Amniotic stem cell (primary cell): ENCODE measurements around the gene C4BPA.

Experiments
- DNase-seq: peaks from one replicate; lab custom pipeline; 2025; lab: John Stamatoyannopoulos, UW

C4BPA gene

DNA sequence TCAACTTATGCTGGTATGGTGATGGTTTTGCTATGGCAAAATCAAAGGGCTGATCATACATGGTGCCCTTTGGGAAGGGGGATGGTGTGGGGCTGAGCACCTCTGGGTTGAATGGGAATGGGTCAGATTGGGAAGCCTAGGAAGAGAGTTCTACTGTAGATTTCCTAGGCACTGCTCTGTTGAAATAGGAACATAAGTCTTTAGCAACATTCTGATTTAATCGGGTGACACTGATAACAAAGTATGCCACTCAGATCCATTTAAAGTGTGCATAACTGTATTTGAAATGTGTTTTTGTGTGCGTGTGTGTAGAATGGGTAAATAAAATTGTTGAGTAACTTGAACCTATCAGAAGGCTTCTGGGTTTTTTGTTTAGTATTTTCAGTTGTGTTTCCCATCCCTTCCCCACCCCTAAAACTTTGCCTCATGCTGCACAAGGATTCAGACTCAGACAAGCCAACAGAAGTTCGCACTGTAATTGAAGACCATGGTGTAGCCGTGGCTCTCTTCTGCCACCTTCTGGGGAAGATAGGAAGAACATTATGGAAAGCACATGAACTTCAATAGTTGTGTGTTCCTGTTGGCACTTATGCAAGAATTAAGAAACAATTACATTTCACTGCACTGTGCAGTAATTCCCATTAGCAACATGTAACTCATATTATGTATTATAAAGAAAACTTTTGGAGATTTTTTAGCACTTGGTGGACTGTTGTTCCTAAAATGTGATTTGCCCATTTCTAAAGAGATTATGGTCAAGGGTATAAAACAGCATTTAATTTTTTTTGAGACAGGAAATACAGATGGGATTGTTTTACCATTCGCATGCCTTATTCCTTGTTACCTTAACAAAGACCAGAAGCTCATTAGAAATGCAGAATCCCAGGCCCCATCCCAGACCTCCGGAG is 26.3 kb upstream of the C4BPA start:
- peak; percentile 0 for DNase-seq

GRCh38 chr1:207078578-207079132 is 25.4 kb upstream of the C4BPA start:
- no peak for DNase-seq

DNA sequence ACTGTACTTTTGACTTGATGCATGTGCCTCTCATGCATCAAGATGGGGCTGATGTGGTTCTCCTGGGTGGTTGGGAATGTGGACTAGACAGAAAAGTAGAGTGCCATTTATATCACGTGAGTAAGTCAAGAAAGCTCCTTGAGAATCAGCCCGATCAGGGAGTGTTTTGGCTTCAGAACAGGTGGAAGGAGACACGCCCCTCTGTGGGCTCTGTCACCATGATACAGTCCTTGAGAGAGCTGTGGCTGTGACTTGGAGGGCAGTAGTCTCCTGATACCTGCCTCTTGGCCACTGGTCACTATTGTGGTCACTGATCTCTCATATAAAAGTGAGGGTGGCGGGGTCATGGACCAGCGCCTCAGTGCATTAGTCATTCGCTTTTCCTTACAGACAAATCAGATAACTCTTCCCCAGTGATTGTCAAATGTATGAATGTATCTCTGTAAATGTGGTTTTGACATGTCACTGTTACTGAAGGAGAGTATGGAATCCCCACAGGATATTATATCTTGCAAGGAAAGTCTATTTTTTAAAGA is 24.3 kb upstream of the C4BPA start:
- no peak for DNase-seq

DNA sequence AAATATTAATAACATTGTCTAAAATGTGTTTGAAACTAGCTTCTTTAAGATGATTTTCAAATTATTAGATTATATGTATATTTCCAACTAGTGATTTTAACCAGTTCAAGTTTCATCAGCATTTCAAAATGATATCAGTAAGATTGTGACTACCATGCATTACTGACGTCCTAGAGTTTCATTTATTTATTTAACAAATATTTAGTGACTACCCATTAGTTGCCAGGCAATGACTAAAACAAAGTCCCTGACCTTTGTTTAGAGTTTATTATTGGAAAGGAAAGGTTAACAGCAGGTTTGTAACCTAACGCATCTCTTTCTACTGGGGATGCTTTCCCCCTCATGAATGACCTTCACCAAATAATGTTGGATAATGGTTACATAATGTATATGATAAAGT is 22.9 kb upstream of the C4BPA start:
- DNase-seq: no peak

DNA sequence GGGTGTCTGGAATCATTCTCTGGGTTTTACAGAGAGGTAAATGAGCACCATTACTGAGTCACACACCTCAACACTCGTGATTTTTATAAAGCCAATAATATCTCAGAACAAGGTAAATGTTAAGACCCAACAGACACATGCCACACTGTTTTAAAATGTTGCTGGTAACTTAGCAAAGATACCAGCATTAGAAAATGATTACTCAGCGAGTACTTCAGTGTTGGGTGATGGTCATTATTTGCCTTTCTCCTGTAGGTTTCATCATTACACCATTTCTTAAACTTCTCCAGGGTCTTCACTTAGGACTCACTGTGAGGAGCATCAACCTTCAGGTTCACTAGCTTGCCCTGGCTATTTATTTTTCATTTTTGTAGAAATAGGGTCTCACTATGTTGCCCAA is 22.2 kb upstream of the C4BPA start:
- no peak for DNase-seq

DNA sequence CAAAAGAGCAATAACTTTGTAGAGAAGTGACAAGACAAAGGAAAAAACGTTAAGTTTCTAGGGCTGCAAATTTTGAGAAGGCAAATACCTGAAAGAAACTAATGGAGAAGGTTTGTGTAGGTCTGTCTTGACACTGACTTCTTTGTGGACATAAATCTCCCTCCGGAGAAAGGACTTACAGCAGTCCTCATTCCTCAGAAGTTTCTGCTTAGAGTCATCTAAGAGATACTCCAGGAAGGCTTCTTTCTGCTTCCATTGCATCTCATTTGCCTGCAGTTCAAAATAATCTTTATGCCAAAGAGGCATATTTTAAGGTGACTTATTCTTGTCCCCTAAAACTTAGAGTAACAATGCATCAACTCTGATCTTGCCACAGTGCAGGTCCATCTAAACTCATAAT is 19.8 kb upstream of the C4BPA start:
- no peak for DNase-seq

- peak; percentile 39 for DNase-seq
Observed at GRCh38 chr1:207084701-207085180, 19.3 kb upstream of the C4BPA start.

GRCh38 chr1:207085887-207086286 is 18.1 kb upstream of the C4BPA start:
- no peak for DNase-seq

DNA sequence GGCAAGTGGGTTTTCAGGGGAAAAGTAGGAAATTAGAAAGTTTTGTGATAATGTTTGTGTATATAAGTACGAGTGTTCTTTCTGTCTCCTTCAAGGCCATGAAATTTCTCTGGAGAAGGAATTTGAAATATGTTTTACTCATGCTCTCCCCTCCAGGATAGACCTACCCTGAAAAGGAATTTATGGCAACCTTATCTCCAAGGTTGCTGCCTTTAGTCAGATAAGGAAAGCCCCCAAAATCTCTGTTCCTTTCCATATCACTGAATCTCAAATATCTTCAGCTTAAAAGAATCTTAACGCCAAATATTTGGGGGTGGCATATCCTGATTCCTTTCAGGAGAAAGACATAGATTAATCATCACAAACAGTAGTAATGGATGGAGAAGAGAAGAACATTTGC is 15.9 kb upstream of the C4BPA start:
- DNase-seq: no peak

GRCh38 chr1:207088701-207089626 is 15.1 kb upstream of the C4BPA start, which contains the start of gene C4BPB:
TSS of gene C4BPB (plus strand) at chr1:207088860. CDS start at chr1:207089532, 672 bp downstream.
- DNase-seq: no peak

- DNase-seq: no peak
Observed at GRCh38 chr1:207089627-207090355, 14.2 kb upstream of the C4BPA start.

- DNase-seq: no peak
Observed at GRCh38 chr1:207091200-207091908, 12.7 kb upstream of the C4BPA start.

DNA sequence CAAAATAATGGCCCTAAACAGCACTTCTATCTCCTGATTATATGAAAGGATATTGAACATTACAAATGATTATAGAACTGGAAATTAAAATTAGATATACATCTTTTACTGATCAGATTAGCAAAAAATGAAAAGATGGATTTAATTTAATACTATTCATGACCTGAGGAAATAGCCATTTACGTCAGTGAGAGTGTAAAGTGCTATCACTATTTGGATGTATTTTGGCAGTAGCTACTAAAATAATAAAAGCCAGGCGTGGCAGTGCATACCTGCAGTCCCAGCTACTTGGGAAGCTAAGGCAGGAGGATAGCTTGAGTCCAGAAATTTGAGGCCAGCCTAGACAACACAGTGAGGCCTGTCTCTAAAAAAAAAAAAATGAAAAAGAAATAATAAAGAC is 10.1 kb upstream of the C4BPA start:
- DNase-seq: no peak

- no peak for DNase-seq
Observed at GRCh38 chr1:207097871-207098324, 6.1 kb upstream of the C4BPA start.

- DNase-seq: no peak
Observed at GRCh38 chr1:207101720-207102119, 2.3 kb upstream of the C4BPA start.

- DNase-seq: no peak
Observed at GRCh38 chr1:207102146-207102545, 1.9 kb upstream of the C4BPA start.

GRCh38 chr1:207102659-207103058 is 1.4 kb upstream of the C4BPA start:
- no peak for DNase-seq

DNA sequence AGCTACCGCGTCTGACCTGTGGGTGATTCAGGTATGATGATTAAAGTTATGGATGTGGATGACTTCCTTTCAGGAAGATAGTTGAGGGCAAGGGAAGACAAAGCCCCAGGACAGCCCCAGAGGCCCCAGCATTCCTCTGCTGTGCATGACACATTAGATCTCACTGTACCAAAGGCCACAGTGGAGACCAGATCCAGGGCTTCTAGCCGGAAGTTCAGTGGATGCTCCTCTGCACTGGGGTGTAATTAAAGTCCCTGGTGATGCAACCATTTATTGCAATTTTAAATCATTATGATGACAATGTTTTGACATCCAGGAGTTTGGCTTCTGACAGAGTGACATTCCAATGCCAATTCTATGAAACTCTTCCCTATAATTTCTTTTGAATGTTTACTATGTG is 5.0 kb downstream of the C4BPA start:
- DNase-seq: no peak

GRCh38 chr1:207112616-207113296 is 8.7 kb downstream of the C4BPA start:
- no peak for DNase-seq

- no peak for DNase-seq
Observed at GRCh38 chr1:207115269-207115668, 11.2 kb downstream of the C4BPA start.
